ENCODE results near the gene DNPH1.

The DNPH1 gene

DNA sequence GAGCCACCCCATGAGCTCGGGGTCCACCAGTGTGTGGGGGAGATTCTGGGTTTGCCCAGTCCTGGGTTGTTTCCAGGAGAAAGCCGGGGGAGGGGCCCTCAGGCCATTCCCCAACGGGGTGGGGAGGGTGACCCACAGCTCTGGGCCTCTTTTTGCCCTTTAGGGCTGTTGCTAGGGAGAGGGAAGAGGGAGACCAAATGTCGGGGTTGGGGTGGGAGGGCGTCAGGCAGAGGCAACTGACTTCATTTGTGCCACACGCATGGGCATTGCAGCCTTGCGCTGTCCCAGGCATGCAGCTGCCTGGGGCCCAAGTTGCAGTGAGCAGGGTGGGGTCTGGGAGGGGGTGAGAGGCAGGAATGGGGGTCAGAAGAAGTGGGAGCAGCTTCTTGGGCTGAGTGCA is 49.2 kb downstream of the DNPH1 start (continued):
- TF ChIP-seq, protein P1, sequence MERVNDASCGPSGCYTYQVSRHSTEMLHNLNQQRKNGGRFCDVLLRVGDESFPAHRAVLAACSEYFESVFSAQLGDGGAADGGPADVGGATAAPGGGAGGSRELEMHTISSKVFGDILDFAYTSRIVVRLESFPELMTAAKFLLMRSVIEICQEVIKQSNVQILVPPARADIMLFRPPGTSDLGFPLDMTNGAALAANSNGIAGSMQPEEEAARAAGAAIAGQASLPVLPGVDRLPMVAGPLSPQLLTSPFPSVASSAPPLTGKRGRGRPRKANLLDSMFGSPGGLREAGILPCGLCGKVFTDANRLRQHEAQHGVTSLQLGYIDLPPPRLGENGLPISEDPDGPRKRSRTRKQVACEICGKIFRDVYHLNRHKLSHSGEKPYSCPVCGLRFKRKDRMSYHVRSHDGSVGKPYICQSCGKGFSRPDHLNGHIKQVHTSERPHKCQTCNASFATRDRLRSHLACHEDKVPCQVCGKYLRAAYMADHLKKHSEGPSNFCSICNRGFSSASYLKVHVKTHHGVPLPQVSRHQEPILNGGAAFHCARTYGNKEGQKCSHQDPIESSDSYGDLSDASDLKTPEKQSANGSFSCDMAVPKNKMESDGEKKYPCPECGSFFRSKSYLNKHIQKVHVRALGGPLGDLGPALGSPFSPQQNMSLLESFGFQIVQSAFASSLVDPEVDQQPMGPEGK (tag by site-specific recombination; IDR thresholded peaks at IDR 0.05), result 0 out of 2 replicates have a peak, but pooled peaks have one; percentile 29
- peak; percentile 46 for TF ChIP-seq ZBTB20 (tag by site-specific recombination; IDR thresholded peaks at IDR 0.05)
- TF ChIP-seq, protein P2, sequence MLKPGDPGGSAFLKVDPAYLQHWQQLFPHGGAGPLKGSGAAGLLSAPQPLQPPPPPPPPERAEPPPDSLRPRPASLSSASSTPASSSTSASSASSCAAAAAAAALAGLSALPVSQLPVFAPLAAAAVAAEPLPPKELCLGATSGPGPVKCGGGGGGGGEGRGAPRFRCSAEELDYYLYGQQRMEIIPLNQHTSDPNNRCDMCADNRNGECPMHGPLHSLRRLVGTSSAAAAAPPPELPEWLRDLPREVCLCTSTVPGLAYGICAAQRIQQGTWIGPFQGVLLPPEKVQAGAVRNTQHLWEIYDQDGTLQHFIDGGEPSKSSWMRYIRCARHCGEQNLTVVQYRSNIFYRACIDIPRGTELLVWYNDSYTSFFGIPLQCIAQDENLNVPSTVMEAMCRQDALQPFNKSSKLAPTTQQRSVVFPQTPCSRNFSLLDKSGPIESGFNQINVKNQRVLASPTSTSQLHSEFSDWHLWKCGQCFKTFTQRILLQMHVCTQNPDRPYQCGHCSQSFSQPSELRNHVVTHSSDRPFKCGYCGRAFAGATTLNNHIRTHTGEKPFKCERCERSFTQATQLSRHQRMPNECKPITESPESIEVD (tag by site-specific recombination; IDR thresholded peaks at IDR 0.05), result no peak

DNA sequence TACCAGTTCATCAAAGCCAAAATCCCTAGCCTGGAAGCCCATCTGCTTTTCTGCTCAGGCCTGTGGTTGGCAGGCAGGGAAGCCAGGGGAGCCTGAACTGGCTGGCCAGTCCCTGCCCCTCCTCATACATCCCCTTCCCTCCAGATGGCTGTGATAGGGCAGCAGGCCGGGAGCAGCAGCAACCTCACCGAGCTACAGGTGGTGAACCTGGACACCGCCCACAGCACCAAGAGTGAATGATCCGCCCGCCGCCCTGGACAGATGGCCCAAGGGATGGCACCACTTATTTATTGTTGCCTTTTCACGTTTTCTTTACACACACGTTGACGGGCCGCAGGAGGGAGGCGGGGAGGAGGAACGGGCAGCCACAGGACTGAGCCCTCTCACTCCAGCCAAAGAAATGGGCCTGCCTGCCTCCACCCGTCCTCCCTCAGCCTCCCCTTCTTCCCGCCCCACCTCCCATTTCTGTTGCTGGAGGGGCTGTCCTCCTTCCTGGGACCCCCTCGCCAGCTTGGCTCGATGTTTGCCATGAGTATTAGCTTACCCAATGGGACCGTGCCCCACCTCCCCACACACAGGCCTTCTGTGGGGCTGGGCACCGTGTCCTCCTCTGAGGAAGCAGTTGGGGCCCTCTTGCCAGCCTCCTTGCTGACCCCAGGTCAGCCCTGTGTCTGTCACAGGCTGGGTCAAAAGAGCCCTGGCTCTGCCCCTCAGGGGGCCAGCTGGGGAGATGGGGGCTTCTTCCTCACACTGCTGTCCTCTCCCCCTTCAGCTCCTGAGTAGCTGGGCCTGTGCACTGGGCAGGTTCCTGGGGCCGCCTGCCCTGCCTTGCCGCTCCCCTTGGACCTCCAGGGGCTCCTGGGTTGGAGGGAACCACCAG is 50.1 kb downstream of the DNPH1 start:
- ChIA-PET POLR2A (interaction anchor here (0.6 to 0.7 kb wide), 3 partner anchors 12 to 257 kb away, joined by 3 to 4 read pairs (median 4); no protein-coding TSS in a partner anchor), CTCF (interaction anchor here (0.6 kb wide), 1 partner anchor 128 kb away, joined by 3 read pairs; no protein-coding TSS in a partner anchor)
- Histone ChIP-seq H3K4me1 (ENCODE audit: control insufficient read depth, insufficient read depth, low read length) (peaks cover 7% of the 10 kb centered on the region), H3K9me3 (ENCODE audit: control insufficient read depth, insufficient read depth, low read depth, low read length) (no peaks in the 10 kb centered on the region), H3K4me3 (ENCODE audit: low read depth, low read length) (no peak overlapping the region), H3K36me3 (ENCODE audit: control insufficient read depth in 2 of 2, insufficient read depth in 1 of 2, low read length in 2 of 2) (peaks cover 25 to 57% of the 10 kb centered on the region in 2 experiments), H3K27ac (ENCODE audit: extremely low read depth, low read depth, low read length) (no peak overlapping the region)
- TF ChIP-seq SCRT2 (tag by site-specific recombination; IDR thresholded peaks at IDR 0.05) (peak; percentile 67), ZNF48 (tag by site-specific recombination; IDR thresholded peaks at IDR 0.05) (no peak), SP2 (tag by site-specific recombination; IDR thresholded peaks at IDR 0.05) (peak; percentile 28; the same call in 1 of the 2 replicates)
- TF ChIP-seq, protein P1 (tag by site-specific recombination; IDR thresholded peaks at IDR 0.05), result no peak
- TF ChIP-seq, protein P3, sequence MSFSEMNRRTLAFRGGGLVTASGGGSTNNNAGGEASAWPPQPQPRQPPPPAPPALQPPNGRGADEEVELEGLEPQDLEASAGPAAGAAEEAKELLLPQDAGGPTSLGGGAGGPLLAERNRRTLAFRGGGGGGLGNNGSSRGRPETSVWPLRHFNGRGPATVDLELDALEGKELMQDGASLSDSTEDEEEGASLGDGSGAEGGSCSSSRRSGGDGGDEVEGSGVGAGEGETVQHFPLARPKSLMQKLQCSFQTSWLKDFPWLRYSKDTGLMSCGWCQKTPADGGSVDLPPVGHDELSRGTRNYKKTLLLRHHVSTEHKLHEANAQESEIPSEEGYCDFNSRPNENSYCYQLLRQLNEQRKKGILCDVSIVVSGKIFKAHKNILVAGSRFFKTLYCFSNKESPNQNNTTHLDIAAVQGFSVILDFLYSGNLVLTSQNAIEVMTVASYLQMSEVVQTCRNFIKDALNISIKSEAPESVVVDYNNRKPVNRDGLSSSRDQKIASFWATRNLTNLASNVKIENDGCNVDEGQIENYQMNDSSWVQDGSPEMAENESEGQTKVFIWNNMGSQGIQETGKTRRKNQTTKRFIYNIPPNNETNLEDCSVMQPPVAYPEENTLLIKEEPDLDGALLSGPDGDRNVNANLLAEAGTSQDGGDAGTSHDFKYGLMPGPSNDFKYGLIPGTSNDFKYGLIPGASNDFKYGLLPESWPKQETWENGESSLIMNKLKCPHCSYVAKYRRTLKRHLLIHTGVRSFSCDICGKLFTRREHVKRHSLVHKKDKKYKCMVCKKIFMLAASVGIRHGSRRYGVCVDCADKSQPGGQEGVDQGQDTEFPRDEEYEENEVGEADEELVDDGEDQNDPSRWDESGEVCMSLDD (tag by site-specific recombination; IDR thresholded peaks at IDR 0.05), result 0 out of 2 replicates have a peak, but pooled peaks have one; percentile 39
- TF ChIP-seq, protein P4, sequence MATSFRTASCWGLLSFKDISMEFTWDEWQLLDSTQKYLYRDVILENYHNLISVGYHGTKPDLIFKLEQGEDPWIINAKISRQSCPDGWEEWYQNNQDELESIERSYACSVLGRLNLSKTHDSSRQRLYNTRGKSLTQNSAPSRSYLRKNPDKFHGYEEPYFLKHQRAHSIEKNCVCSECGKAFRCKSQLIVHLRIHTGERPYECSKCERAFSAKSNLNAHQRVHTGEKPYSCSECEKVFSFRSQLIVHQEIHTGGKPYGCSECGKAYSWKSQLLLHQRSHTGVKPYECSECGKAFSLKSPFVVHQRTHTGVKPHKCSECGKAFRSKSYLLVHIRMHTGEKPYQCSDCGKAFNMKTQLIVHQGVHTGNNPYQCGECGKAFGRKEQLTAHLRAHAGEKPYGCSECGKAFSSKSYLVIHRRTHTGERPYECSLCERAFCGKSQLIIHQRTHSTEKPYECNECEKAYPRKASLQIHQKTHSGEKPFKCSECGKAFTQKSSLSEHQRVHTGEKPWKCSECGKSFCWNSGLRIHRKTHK (tag by site-specific recombination; IDR thresholded peaks at IDR 0.05), result no peak

DNA sequence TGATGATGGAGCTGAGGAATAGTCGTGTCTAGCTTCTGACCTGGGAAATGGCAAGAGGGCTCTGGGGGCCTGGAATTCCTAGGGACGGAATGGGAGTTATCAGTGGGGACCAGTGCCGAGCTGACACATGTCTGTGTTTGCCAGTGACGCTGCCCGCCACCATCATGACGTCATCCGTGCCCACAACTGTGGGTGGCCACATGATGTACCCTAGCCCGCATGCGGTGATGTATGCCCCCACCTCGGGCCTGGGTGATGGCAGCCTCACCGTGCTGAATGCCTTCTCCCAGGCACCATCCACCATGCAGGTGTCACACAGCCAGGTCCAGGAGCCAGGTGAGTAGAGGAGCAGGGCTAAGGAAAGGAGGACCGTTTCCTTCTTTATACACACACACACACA is 51.1 kb downstream of the DNPH1 start:
- Histone ChIP-seq H3K4me1 (ENCODE audit: control insufficient read depth, insufficient read depth, low read length) (peaks cover 17% of the 10 kb centered on the region), H3K36me3 (ENCODE audit: control insufficient read depth in 2 of 2, insufficient read depth in 1 of 2, low read length in 2 of 2) (peaks cover 25 to 60% of the 10 kb centered on the region in 2 experiments), H3K4me3 (ENCODE audit: low read depth, low read length) (no peak overlapping the region), H3K27ac (ENCODE audit: extremely low read depth, low read depth, low read length) (no peak overlapping the region), H3K9me3 (ENCODE audit: control insufficient read depth, insufficient read depth, low read depth, low read length) (no peaks in the 10 kb centered on the region)
- ChIA-PET CTCF (interaction anchor here (0.6 to 0.9 kb wide), 2 partner anchors 34 to 372 kb away, joined by 3 to 4 read pairs; no protein-coding TSS in a partner anchor), POLR2A (interaction anchor here (0.7 kb wide), 1 partner anchor 15 kb away, joined by 5 read pairs; no protein-coding TSS in a partner anchor)
- no peak for TF ChIP-seq ZBTB7A (tag by site-specific recombination; IDR thresholded peaks at IDR 0.05; ENCODE audit: low read depth)
- no peak for TF ChIP-seq SP3 (tag by site-specific recombination; IDR thresholded peaks at IDR 0.05)
- TF ChIP-seq, protein P5, sequence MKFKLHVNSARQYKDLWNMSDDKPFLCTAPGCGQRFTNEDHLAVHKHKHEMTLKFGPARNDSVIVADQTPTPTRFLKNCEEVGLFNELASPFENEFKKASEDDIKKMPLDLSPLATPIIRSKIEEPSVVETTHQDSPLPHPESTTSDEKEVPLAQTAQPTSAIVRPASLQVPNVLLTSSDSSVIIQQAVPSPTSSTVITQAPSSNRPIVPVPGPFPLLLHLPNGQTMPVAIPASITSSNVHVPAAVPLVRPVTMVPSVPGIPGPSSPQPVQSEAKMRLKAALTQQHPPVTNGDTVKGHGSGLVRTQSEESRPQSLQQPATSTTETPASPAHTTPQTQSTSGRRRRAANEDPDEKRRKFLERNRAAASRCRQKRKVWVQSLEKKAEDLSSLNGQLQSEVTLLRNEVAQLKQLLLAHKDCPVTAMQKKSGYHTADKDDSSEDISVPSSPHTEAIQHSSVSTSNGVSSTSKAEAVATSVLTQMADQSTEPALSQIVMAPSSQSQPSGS (tag by site-specific recombination; IDR thresholded peaks at IDR 0.05; ENCODE audit: low read depth), result peak; percentile 31; the same call in 1 of the 2 replicates
- TF ChIP-seq ZNF423 (tag by site-specific recombination; IDR thresholded peaks at IDR 0.05), result no peak
- no peak for TF ChIP-seq KLF1 (tag by site-specific recombination; IDR thresholded peaks at IDR 0.05)
- TF ChIP-seq, protein P6, sequence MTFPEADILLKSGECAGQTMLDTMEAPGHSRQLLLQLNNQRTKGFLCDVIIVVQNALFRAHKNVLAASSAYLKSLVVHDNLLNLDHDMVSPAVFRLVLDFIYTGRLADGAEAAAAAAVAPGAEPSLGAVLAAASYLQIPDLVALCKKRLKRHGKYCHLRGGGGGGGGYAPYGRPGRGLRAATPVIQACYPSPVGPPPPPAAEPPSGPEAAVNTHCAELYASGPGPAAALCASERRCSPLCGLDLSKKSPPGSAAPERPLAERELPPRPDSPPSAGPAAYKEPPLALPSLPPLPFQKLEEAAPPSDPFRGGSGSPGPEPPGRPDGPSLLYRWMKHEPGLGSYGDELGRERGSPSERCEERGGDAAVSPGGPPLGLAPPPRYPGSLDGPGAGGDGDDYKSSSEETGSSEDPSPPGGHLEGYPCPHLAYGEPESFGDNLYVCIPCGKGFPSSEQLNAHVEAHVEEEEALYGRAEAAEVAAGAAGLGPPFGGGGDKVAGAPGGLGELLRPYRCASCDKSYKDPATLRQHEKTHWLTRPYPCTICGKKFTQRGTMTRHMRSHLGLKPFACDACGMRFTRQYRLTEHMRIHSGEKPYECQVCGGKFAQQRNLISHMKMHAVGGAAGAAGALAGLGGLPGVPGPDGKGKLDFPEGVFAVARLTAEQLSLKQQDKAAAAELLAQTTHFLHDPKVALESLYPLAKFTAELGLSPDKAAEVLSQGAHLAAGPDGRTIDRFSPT (tag by site-specific recombination; IDR thresholded peaks at IDR 0.05), result peak; percentile 56; the same call in 1 of the 2 replicates

Measured in HEK293 (cell line).